ENCODE results near the gene ZC3H12D. TPM values are rescaled to one million over a fixed set of nuclear protein-coding genes. Genes with fewer than 3 reads are reported as not detected.

The ZC3H12D gene
- total RNA-seq, 4 donors from 2014 or later: 0.23 to 4.7 (median 0.46) TPM

DNA sequence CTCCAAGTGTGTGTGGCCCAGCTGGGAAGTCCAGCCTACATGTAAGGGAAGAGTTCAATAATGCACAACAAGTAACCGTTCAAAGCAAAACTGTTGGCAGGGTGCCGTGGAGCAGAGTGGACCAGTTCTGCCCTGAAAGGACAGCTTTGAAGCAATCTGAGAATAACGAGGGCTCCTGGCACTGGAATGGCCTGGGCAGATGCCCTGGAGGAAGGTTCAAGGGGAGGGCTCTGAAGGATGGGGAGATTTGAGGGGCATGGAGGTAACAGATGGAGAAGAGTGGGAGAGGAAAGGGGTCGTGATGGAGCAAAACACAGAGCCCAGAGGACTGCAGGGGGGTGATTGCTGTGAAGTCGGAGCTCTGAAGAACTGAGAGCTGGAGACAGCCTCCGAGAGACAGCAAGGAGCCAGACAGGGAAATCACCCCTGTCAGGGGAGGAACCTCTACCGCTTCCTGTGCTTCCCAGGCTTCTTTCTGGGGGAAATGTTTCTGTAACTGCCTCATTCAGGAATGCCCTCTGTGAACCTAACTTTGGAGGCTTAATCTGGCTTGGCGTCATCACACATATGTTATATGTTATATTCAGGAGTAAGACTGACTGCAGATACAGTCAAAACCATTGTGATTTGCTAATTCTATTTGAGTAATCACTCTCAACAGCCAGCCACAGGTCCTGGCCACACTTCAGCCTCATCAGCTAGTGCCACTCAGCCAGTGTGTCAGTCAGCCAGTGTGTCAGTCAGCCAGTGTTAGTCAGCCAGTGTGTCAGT is 41.2 kb downstream of the ZC3H12D start:
- H3K4me3 ChIP-seq: no peak overlapping the region
- 69% methylated on average over 8 of the region's 8 CpGs for WGBS
- peaks cover 16% of the 10 kb centered on the region for H3K27me3 ChIP-seq
- H3K36me3 ChIP-seq: no peaks in the 10 kb centered on the region
- DNase-seq (ENCODE audit: low spot score in 2 of 2): no peak
- H3K4me1 ChIP-seq: no peaks in the 10 kb centered on the region
- no peak overlapping the region for H3K27ac ChIP-seq
- TF ChIP-seq EP300 (IDR thresholded peaks at IDR 0.05) (no peak), POLR2A (IDR thresholded peaks at IDR 0.05) (no peak), POLR2AphosphoS5 (IDR thresholded peaks at IDR 0.05) (no peak)
- TF ChIP-seq, protein P1, sequence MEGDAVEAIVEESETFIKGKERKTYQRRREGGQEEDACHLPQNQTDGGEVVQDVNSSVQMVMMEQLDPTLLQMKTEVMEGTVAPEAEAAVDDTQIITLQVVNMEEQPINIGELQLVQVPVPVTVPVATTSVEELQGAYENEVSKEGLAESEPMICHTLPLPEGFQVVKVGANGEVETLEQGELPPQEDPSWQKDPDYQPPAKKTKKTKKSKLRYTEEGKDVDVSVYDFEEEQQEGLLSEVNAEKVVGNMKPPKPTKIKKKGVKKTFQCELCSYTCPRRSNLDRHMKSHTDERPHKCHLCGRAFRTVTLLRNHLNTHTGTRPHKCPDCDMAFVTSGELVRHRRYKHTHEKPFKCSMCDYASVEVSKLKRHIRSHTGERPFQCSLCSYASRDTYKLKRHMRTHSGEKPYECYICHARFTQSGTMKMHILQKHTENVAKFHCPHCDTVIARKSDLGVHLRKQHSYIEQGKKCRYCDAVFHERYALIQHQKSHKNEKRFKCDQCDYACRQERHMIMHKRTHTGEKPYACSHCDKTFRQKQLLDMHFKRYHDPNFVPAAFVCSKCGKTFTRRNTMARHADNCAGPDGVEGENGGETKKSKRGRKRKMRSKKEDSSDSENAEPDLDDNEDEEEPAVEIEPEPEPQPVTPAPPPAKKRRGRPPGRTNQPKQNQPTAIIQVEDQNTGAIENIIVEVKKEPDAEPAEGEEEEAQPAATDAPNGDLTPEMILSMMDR (IDR thresholded peaks at IDR 0.05): no peak
- no peaks in the 10 kb centered on the region for H3K9me3 ChIP-seq

DNA sequence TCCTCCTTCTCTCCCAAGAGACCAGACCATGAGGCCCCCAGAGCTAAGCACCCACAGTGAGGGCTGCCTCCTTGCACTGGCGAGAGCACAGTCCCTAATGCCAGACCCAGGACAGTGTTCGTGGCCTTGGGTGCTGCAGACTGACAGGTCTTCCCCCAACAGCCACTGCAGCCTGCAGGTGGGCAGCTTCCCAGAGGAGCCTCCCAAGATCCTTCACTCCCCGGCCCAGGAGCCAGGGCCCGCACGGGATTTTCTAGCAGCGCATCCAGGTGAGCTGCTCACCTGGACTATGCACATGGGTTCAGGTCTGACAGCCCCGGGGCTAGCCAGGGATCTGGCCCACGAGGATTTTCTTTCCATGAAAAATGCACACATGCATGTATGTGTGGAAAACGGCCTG is 43.1 kb downstream of the ZC3H12D start:
- Histone ChIP-seq H3K9me3 (no peaks in the 10 kb centered on the region), H3K27ac (no peak overlapping the region), H3K4me1 (no peaks in the 10 kb centered on the region), H3K4me3 (no peak overlapping the region), H3K36me3 (no peaks in the 10 kb centered on the region), H3K27me3 (peaks cover 10% of the 10 kb centered on the region)
- TF ChIP-seq POLR2A (IDR thresholded peaks at IDR 0.05): no peak
- no peak for TF ChIP-seq EP300 (IDR thresholded peaks at IDR 0.05)
- TF ChIP-seq, protein P1 (IDR thresholded peaks at IDR 0.05): no peak
- TF ChIP-seq POLR2AphosphoS5 (IDR thresholded peaks at IDR 0.05): no peak
- 79% methylated on average over 8 of the region's 9 CpGs for WGBS
- DNase-seq (ENCODE audit: low spot score in 2 of 2): peak in 1 of 2 donors; percentile 55

DNA sequence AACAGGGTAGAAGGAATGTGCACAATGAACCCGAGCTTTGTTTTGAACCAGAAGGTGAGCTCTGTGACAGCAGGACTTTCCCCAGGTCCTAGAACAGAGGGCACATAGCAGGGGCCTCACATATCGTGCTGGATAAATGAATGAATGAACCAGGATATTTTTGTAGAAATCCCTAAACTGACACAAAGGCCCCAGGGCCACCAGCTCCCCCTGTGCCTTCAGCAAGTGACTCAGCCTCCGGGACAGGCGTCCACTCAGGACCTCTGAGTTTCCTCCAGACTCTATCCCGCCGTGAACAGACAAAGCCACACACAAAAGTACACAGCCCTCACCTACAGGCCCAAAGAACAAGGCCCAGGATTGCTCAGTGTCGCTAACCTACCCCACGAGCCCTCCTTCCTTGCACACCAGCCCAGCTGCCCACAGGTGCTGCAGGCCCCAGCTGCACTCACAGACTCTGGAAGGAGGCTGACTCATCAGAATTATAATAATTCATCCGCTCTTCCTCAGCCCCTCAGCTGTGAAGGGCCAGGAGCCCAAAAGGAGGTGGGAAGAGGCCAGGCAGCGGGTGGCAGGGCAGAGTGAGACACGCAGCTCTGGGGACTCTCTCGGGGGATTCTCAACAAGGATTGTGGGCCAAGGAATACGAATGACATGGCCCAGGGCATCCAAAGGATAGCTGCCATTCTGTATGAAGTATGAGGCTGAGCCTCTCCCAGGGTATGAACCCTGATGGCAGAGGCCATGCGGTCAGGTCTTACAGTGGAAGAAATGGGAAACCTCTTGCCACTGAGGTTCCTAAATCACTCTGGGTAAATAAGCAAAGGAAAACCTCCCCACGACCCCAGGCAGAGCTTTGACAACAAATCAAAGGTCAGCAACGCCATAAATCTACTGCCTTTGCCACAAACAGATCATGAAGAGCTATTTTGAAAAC is 43.8 kb downstream of the ZC3H12D start:
- no peak overlapping the region for H3K27ac ChIP-seq
- H3K4me1 ChIP-seq: no peaks in the 10 kb centered on the region
- no peak overlapping the region for H3K4me3 ChIP-seq
- no peaks in the 10 kb centered on the region for H3K36me3 ChIP-seq
- peak in 1 of 2 donors; percentile 65 for DNase-seq (ENCODE audit: low spot score in 2 of 2)
- TF ChIP-seq POLR2A (IDR thresholded peaks at IDR 0.05) (no peak), EP300 (IDR thresholded peaks at IDR 0.05) (no peak), POLR2AphosphoS5 (IDR thresholded peaks at IDR 0.05) (no peak)
- TF ChIP-seq, protein P1 (IDR thresholded peaks at IDR 0.05): no peak
- peaks cover 10% of the 10 kb centered on the region for H3K27me3 ChIP-seq
- WGBS: 82% methylated on average over 16 of the region's 16 CpGs
- H3K9me3 ChIP-seq: no peaks in the 10 kb centered on the region

DNA sequence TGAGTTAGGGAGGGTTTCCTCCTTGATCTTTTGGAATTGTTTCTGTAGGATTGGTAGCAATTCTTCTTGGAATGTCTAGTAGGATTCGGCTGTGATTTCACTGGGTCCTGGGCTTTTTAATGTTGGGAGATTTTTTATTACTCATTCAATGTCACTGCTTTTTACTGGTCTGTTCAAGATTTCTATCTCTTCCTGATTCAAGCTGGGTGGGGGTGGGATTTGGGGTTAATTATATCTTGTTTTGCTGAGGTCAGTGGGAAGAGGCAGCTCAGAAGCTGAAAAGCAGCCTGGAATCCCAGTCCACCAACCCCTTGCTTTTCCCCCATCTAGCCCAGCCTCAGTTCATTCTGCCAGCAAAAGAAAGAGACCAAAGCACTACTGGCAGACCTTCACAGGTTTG is 45.2 kb downstream of the ZC3H12D start:
- DNase-seq (ENCODE audit: low spot score in 2 of 2): no peak
- Histone ChIP-seq H3K4me3 (no peak overlapping the region), H3K27me3 (peaks cover 10% of the 10 kb centered on the region), H3K36me3 (no peaks in the 10 kb centered on the region), H3K4me1 (no peaks in the 10 kb centered on the region), H3K27ac (no peak overlapping the region), H3K9me3 (no peaks in the 10 kb centered on the region)
- WGBS: 82% methylated on average over 1 of the region's 1 CpG
- no peak for TF ChIP-seq POLR2AphosphoS5 (IDR thresholded peaks at IDR 0.05)
- TF ChIP-seq, protein P1 (IDR thresholded peaks at IDR 0.05): no peak
- no peak for TF ChIP-seq POLR2A (IDR thresholded peaks at IDR 0.05)
- TF ChIP-seq EP300 (IDR thresholded peaks at IDR 0.05): no peak

DNA sequence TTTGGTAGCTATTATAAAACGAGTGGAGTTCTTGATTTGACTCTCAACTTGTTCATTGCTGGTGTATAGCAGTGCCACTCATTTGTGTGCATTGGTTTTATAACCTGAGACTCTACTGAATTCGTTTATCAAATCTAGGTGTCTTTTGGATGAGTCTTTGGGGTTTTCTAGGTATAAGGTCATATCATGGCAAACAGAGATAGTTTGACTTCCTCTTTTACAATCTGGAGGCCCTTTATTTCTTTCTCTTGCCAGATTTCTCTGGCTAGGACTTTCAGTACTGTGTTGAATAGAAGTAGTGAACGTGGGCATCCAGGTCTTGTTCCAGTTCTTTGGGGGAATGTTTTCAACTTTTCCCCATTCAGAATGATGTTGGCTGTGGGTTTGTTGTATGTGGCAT is 46.0 kb downstream of the ZC3H12D start:
- Histone ChIP-seq H3K36me3 (no peaks in the 10 kb centered on the region), H3K27me3 (peaks cover 10% of the 10 kb centered on the region), H3K4me3 (no peak overlapping the region), H3K9me3 (no peaks in the 10 kb centered on the region), H3K4me1 (peaks cover 4% of the 10 kb centered on the region), H3K27ac (no peak overlapping the region)
- DNase-seq (ENCODE audit: low spot score in 2 of 2): no peak
- TF ChIP-seq, protein P1 (IDR thresholded peaks at IDR 0.05): no peak
- TF ChIP-seq POLR2A (IDR thresholded peaks at IDR 0.05) (no peak), POLR2AphosphoS5 (IDR thresholded peaks at IDR 0.05) (no peak), EP300 (IDR thresholded peaks at IDR 0.05) (no peak)
- WGBS: 69% methylated on average over 3 of the region's 3 CpGs
